Suprapubic skin (tissue), 4 donors: ENCODE results near the gene CTBS. TPM values are rescaled to one million over a fixed set of nuclear protein-coding genes. Genes with fewer than 3 reads are reported as not detected.
"Not testable (repeated sequence)": the region's sequence is repeated elsewhere in the genome, so short reads cannot be mapped to it uniquely, and the experiment has no call there.

Source experiments
- DNase-seq, 2 donors: peaks; one replicate each; pipeline ENCODE4 v3.0.0-alpha.2; 2019; ENCODE audit warnings: low spot score in 2 of 2
- H3K27ac ChIP-seq: fragments of 200-600 bp; sonication (generic); one replicate; pipeline ENCODE4 v1.5.1; 2019
- H3K27me3 ChIP-seq: fragments of 200-600 bp; sonication (generic); one replicate; pipeline ENCODE4 v1.5.1; 2019
- H3K36me3 ChIP-seq: fragments of 200-600 bp; sonication (generic); one replicate; pipeline ENCODE4 v1.5.1; 2019
- H3K4me1 ChIP-seq: fragments of 200-600 bp; sonication (generic); one replicate; pipeline ENCODE4 v1.5.1; 2019
- H3K4me3 ChIP-seq: fragments of 200-600 bp; sonication (generic); one replicate; pipeline ENCODE4 v1.5.1; 2019; ENCODE audit warnings: mild to moderate bottlenecking
- H3K9me3 ChIP-seq: fragments of 200-600 bp; sonication (generic); one replicate; pipeline ENCODE4 v1.5.1; 2019
- EP300 ChIP-seq: sonication (generic); formaldehyde crosslinking; IDR thresholded peaks from one replicate; pipeline ENCODE4 v1.6.1; 2017; ENCODE audit warnings: antibody characterized with exemption
- POLR2A ChIP-seq, 2 donors: fragments of 450-650 bp; IDR thresholded peaks; one replicate each; pipeline ENCODE4 v1.6.1; 2017; ENCODE audit warnings: antibody characterized with exemption in 2 of 2, mild to moderate bottlenecking in 2 of 2, moderate library complexity in 2 of 2
- POLR2AphosphoS5 ChIP-seq, 3 donors: sonication (generic); formaldehyde crosslinking; IDR thresholded peaks; one replicate each; pipeline ENCODE4 v1.6.1; 2017; ENCODE audit warnings: antibody characterized with exemption in 3 of 3
- WGBS: methylation state at CpG from one replicate; pipeline ENCODE4 v1.1.5; 2018; 5-methylcytosine and 5-hydroxymethylcytosine counted together
- total RNA-seq, 4 donors: library from RNA; depleted of rRNA; stranded (reverse); fragments of >200 nt; gene quantifications; one replicate each; pipeline ENCODE4 v1.1.0, GENCODE V29; 2016
- TF ChIP-seq, protein P1 (sequence below), 2 donors: fragments of 200-600 bp in 1 of 2; fragments of 450-650 bp in 1 of 2; sonication (generic) in 1 of 2; IDR thresholded peaks; one replicate each; pipeline ENCODE4 v1.5.1; 2016 to 2019; ENCODE audit warnings: antibody characterized with exemption in 2 of 2, mild to moderate bottlenecking in 1 of 2, moderate library complexity in 1 of 2

Gene CTBS
- total RNA-seq, 4 donors from 2014 or later = 13.4 to 17.9 (median 15.3) TPM

DNA sequence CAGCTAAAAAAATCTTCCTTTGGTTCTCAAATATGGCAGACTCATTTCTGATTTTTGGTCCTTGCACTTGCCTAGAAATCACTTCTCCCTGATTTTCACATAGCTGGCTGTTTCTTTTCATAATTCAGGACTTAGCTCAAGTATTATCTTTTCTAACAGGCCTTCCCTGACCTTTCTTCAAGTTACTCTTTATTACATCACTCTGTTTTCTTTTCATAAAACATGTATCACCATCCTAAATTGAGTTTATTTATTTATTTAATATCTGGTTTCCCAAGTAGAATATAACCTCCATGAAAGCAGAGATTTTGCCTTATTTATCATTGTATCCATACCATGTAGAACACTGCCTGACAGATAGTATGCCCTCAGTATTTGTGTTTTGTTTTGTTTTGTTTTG, 49.6 kb downstream of the CTBS start:
- TF ChIP-seq POLR2A (IDR thresholded peaks at IDR 0.05) = no peak
- no peak for TF ChIP-seq POLR2AphosphoS5 (IDR thresholded peaks at IDR 0.05)
- no peak for TF ChIP-seq EP300
- TF ChIP-seq, protein P1, sequence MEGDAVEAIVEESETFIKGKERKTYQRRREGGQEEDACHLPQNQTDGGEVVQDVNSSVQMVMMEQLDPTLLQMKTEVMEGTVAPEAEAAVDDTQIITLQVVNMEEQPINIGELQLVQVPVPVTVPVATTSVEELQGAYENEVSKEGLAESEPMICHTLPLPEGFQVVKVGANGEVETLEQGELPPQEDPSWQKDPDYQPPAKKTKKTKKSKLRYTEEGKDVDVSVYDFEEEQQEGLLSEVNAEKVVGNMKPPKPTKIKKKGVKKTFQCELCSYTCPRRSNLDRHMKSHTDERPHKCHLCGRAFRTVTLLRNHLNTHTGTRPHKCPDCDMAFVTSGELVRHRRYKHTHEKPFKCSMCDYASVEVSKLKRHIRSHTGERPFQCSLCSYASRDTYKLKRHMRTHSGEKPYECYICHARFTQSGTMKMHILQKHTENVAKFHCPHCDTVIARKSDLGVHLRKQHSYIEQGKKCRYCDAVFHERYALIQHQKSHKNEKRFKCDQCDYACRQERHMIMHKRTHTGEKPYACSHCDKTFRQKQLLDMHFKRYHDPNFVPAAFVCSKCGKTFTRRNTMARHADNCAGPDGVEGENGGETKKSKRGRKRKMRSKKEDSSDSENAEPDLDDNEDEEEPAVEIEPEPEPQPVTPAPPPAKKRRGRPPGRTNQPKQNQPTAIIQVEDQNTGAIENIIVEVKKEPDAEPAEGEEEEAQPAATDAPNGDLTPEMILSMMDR (IDR thresholded peaks at IDR 0.05) = no peak
- no peak overlapping the region for H3K27ac ChIP-seq

DNA sequence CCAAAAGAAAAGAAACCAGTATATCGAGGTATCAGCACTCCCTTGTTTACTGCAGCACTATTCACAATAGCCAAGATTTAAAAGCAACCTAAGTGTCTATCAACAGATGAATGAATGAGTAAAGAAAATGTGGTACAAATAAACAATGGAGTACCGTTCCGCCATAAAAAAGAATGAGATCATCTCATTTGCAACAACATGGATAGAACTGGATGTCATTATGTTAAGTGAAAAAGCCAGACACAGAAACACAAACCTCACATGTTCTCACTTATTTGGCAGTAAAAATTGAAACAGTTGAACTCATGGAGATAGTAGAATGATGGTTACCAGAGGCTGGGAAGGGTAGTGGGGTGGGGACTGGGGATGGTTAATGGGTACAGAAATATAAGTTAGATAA, 63.6 kb downstream of the CTBS start:
- no peak overlapping the region for H3K4me3 ChIP-seq
- H3K9me3 ChIP-seq = peaks cover 7% of the 10 kb centered on the region
- 75% methylated on average over 3 of the region's 3 CpGs for WGBS
- no peaks in the 10 kb centered on the region for H3K36me3 ChIP-seq
- DNase-seq = no peak
- H3K27me3 ChIP-seq = no peaks in the 10 kb centered on the region
- no peak overlapping the region for H3K27ac ChIP-seq
- peaks cover 5% of the 10 kb centered on the region for H3K4me1 ChIP-seq
- TF ChIP-seq POLR2AphosphoS5 (IDR thresholded peaks at IDR 0.05) (no peak), EP300 (no peak), POLR2A (IDR thresholded peaks at IDR 0.05) (no peak)
- TF ChIP-seq, protein P1 (IDR thresholded peaks at IDR 0.05) = no peak

More for the DNA sequence above, 49.6 kb downstream of the CTBS start:
- H3K27me3 ChIP-seq = no peaks in the 10 kb centered on the region
- H3K4me1 ChIP-seq = no peaks in the 10 kb centered on the region
- H3K9me3 ChIP-seq = no peaks in the 10 kb centered on the region
- no peak overlapping the region for H3K4me3 ChIP-seq
- DNase-seq = no peak
- H3K36me3 ChIP-seq = no peaks in the 10 kb centered on the region

DNA sequence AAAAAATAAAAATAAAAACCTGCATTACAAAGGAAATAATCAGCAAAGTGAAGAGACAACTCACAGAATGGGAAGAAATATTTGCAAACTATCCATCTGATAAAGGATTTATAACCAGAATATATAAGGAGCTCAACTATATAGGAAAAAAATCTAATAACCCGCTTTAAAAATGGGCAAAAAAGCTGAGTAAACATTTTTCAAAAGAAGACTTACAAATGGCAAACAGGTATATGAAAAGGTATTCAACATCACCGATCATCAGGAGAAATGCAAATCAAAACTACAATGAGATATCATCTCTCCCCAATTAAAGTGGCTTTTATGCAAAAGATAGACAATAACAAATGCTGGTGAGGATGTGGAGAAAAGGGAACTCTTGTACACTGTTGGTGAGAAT, 64.1 kb downstream of the CTBS start:
- DNase-seq = no peak
- Histone ChIP-seq H3K36me3 (no peaks in the 10 kb centered on the region), H3K4me1 (peaks cover 5% of the 10 kb centered on the region), H3K27ac (no peak overlapping the region), H3K9me3 (peaks cover 7% of the 10 kb centered on the region), H3K27me3 (no peaks in the 10 kb centered on the region), H3K4me3 (no peak overlapping the region)
- 67% methylated on average over 2 of the region's 2 CpGs for WGBS
- TF ChIP-seq POLR2AphosphoS5 (IDR thresholded peaks at IDR 0.05) (no peak), EP300 (no peak), POLR2A (IDR thresholded peaks at IDR 0.05) (no peak)
- TF ChIP-seq, protein P1 (IDR thresholded peaks at IDR 0.05) = no peak

DNA sequence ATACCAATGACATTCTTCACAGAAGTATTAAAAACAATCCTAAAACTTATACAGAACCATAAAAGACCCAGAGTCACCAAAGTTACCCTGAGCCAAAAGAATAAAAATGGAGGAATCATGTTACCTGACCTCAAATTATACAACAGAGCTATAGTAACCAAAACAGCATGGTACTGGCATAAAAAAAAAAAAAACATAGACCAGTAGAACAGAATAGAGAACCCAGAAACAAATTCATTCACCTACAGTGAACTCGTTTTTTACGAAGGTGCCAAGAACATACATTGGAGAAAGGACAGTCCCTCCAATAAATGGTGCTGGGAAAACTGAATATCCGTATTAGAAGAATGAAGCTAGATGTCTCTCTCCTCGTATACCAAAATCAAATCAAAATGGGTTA, 65.2 kb downstream of the CTBS start:
- Histone ChIP-seq H3K36me3 (no peaks in the 10 kb centered on the region), H3K27ac (no peak overlapping the region), H3K4me1 (peaks cover 14% of the 10 kb centered on the region), H3K27me3 (no peaks in the 10 kb centered on the region), H3K9me3 (peaks cover 7% of the 10 kb centered on the region), H3K4me3 (no peak overlapping the region)
- DNase-seq = no peak
- 95% methylated on average over 4 of the region's 4 CpGs for WGBS
- TF ChIP-seq POLR2A (IDR thresholded peaks at IDR 0.05) (no peak), EP300 (no peak), POLR2AphosphoS5 (IDR thresholded peaks at IDR 0.05) (no peak)
- TF ChIP-seq, protein P1 (IDR thresholded peaks at IDR 0.05) = no peak

DNA sequence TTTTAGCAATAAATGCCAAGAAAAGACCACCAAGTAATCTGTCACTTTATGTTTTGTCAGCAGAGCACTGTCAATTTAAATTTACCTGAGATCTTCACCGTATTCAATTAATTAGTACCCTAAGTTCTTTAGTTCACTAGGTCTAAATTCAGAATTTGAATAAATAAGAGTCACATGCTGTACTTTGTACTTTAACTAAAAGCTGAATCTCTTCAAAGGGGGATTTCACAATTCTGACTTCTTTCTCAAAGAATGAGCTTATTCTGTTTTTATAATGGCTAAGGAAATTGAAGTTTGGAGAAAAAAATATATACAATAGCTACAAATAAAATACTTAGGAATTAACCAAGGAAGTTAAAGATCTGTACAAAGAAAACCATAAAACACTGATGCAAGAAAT, 65.7 kb downstream of the CTBS start:
- WGBS = 94% methylated on average over 1 of the region's 1 CpG
- Histone ChIP-seq H3K4me1 (peaks cover 20% of the 10 kb centered on the region), H3K27me3 (no peaks in the 10 kb centered on the region), H3K27ac (no peak overlapping the region), H3K4me3 (no peak overlapping the region), H3K9me3 (peaks cover 7% of the 10 kb centered on the region), H3K36me3 (no peaks in the 10 kb centered on the region)
- TF ChIP-seq POLR2AphosphoS5 (IDR thresholded peaks at IDR 0.05) = no peak
- no peak for DNase-seq

DNA sequence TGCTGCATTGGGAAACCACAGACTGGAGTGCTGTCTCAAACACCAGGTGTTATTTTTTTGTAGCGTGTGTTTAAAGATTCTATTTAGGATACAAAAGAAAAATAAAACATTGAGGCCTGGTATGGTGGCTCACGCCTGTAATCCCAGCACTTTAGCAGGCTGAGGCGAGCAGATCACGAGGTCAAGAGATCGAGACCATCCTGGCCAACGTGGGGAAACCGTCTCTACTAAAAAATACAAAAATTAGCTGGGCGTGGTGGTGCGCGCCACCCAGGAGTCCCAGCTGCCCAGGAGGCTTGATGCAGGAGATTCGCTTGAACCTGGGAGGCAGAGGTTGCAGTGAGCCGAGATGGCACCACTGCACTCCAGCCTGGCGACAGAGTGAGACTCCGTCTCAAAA, 66.4 kb downstream of the CTBS start:
- H3K27ac ChIP-seq, DNase-seq, H3K36me3 ChIP-seq, H3K27me3 ChIP-seq, H3K4me3 ChIP-seq, H3K9me3 ChIP-seq: not testable (repeated sequence)
- peaks cover 26% of the 10 kb centered on the region for H3K4me1 ChIP-seq
- WGBS = 91% methylated on average over 14 of the region's 14 CpGs
